Activated T-cell treated with anti-CD3 and anti-CD28 coated beads, Interleukin-2, amount 50 U/mL, for 72 hours (primary cell): ENCODE measurements around the gene YPEL2. TPM values are rescaled to one million over a fixed set of nuclear protein-coding genes. Genes with fewer than 3 reads are reported as not detected.

Experiments
- ATAC-seq, 2 donors: fragments of 150-1000 bp; cut with Tn5 transposase; replicated peaks in 1 of 2; 2 replicates each; pipeline ENCODE4 v1.10.0; 2021; ENCODE audit warnings: moderate library complexity in 2 of 2, mild to moderate bottlenecking in 1 of 2
- DNase-seq, 2 donors: peaks; one replicate each; pipeline ENCODE4 v3.0.0; 2021 to 2022; ENCODE audit warnings: mixed read lengths in 1 of 2
- H3K27ac Mint-ChIP-seq: one replicate; pipeline ENCODE4 v1.8.0; 2022; ENCODE audit warnings: mild to moderate bottlenecking, moderate library complexity, mixed read lengths
- H3K27me3 Mint-ChIP-seq: one replicate; pipeline ENCODE4 v1.8.0; 2022; ENCODE audit warnings: low read depth, mixed read lengths
- H3K36me3 Mint-ChIP-seq, 2 donors: one replicate each; pipeline ENCODE4 v1.8.0; 2022; ENCODE audit warnings: mixed read lengths in 2 of 2, mild to moderate bottlenecking in 1 of 2; ENCODE audit not compliant: insufficient read depth in 2 of 2
- H3K4me1 Mint-ChIP-seq: one replicate; pipeline ENCODE4 v1.8.0; 2022; ENCODE audit warnings: low read depth, mixed read lengths
- H3K4me3 Mint-ChIP-seq, 2 donors: one replicate each; pipeline ENCODE4 v1.8.0; 2022; ENCODE audit warnings: mild to moderate bottlenecking in 2 of 2, mixed read lengths in 2 of 2, moderate library complexity in 2 of 2
- H3K9me3 Mint-ChIP-seq, 2 donors: one replicate each; pipeline ENCODE4 v1.8.0; 2022; ENCODE audit warnings: mixed read lengths in 2 of 2
- total RNA-seq, 2 donors: library from RNA; stranded (reverse); gene quantifications; one replicate each; pipeline ENCODE4 v1.2.3, GENCODE V29; 2022

YPEL2 gene
- total RNA-seq, 2 donors from 2014 or later = 13.4 to 18.9 TPM

- H3K9me3 Mint-ChIP-seq = no peaks in the 10 kb centered on the region
- DNase-seq = no peak
- H3K4me1 Mint-ChIP-seq = peaks cover 37% of the 10 kb centered on the region
- no peaks in the 10 kb centered on the region for H3K27me3 Mint-ChIP-seq
- peaks cover 0 to 1% of the 10 kb centered on the region in 2 donors for H3K36me3 Mint-ChIP-seq
- no peak overlapping the region for H3K4me3 Mint-ChIP-seq
- no peak overlapping the region for H3K27ac Mint-ChIP-seq
- no peak for ATAC-seq
These were observed 6.4 kb downstream of the YPEL2 start for GRCh38 chr17:59337741-59338299.

- Mint-ChIP-seq H3K27me3 (no peaks in the 10 kb centered on the region), H3K27ac (no peak overlapping the region), H3K9me3 (no peaks in the 10 kb centered on the region), H3K36me3 (no peaks in the 10 kb centered on the region), H3K4me3 (no peak overlapping the region), H3K4me1 (peaks cover 37% of the 10 kb centered on the region)
- no peak for ATAC-seq
- no peak for DNase-seq
These were observed 7.0 kb downstream of the YPEL2 start for GRCh38 chr17:59338498-59338897.

GRCh38 chr17:59341922-59342321 is 10.5 kb downstream of the YPEL2 start:
- Mint-ChIP-seq H3K27me3 (no peaks in the 10 kb centered on the region), H3K4me1 (peaks cover 49% of the 10 kb centered on the region), H3K36me3 (no peaks in the 10 kb centered on the region), H3K4me3 (peak overlapping the region in 1 of 2 donors; percentile 78), H3K9me3 (no peaks in the 10 kb centered on the region), H3K27ac (no peak overlapping the region)
- ATAC-seq (no peak), DNase-seq (no peak)

- peak overlapping the region; percentile 88 for H3K27ac Mint-ChIP-seq
- peak; percentile 65 to 68 for DNase-seq
These were observed 11.3 kb downstream of the YPEL2 start for GRCh38 chr17:59342681-59343131.

GRCh38 chr17:59345476-59345875 is 14.0 kb downstream of the YPEL2 start:
- no peak overlapping the region for H3K4me3 Mint-ChIP-seq
- no peaks in the 10 kb centered on the region for H3K36me3 Mint-ChIP-seq
- H3K9me3 Mint-ChIP-seq = no peaks in the 10 kb centered on the region
- H3K27me3 Mint-ChIP-seq = no peaks in the 10 kb centered on the region
- ATAC-seq (no peak), DNase-seq (no peak)
- H3K27ac Mint-ChIP-seq = no peak overlapping the region
- peaks cover 49% of the 10 kb centered on the region for H3K4me1 Mint-ChIP-seq

More at GRCh38 chr17:59342681-59343131, 11.3 kb downstream of the YPEL2 start:
- ATAC-seq = peak; percentile 94 to 95
- Mint-ChIP-seq H3K4me3 (peak overlapping the region; percentile 67 to 78), H3K27me3 (no peaks in the 10 kb centered on the region), H3K9me3 (no peaks in the 10 kb centered on the region), H3K4me1 (peaks cover 49% of the 10 kb centered on the region), H3K36me3 (no peaks in the 10 kb centered on the region)

GRCh38 chr17:59346341-59346740 is 14.9 kb downstream of the YPEL2 start:
- Mint-ChIP-seq H3K4me3 (no peak overlapping the region), H3K4me1 (peaks cover 53% of the 10 kb centered on the region), H3K27me3 (no peaks in the 10 kb centered on the region), H3K36me3 (no peaks in the 10 kb centered on the region), H3K27ac (no peak overlapping the region), H3K9me3 (no peaks in the 10 kb centered on the region)
- DNase-seq (no peak), ATAC-seq (no peak)

GRCh38 chr17:59346876-59347407 is 15.5 kb downstream of the YPEL2 start:
- no peaks in the 10 kb centered on the region for H3K36me3 Mint-ChIP-seq
- H3K27ac Mint-ChIP-seq = no peak overlapping the region
- H3K4me1 Mint-ChIP-seq = peaks cover 49% of the 10 kb centered on the region
- H3K9me3 Mint-ChIP-seq = no peaks in the 10 kb centered on the region
- no peaks in the 10 kb centered on the region for H3K27me3 Mint-ChIP-seq
- ATAC-seq (no peak), DNase-seq (no peak)
- no peak overlapping the region for H3K4me3 Mint-ChIP-seq

- Mint-ChIP-seq H3K27ac (no peak overlapping the region), H3K36me3 (no peaks in the 10 kb centered on the region), H3K9me3 (no peaks in the 10 kb centered on the region), H3K27me3 (no peaks in the 10 kb centered on the region), H3K4me1 (peaks cover 44% of the 10 kb centered on the region), H3K4me3 (no peak overlapping the region)
- DNase-seq (no peak), ATAC-seq (no peak)
These were observed 16.5 kb downstream of the YPEL2 start for GRCh38 chr17:59347975-59348391.

GRCh38 chr17:59349178-59349577 is 17.7 kb downstream of the YPEL2 start:
- ATAC-seq (no peak), DNase-seq (no peak)
- H3K27me3 Mint-ChIP-seq = no peaks in the 10 kb centered on the region
- H3K4me3 Mint-ChIP-seq = no peak overlapping the region
- no peaks in the 10 kb centered on the region for H3K36me3 Mint-ChIP-seq
- H3K27ac Mint-ChIP-seq = no peak overlapping the region
- peaks cover 44% of the 10 kb centered on the region for H3K4me1 Mint-ChIP-seq
- no peaks in the 10 kb centered on the region for H3K9me3 Mint-ChIP-seq

- H3K4me3 Mint-ChIP-seq = peak overlapping the region in 1 of 2 donors; percentile 25
- peaks cover 52% of the 10 kb centered on the region for H3K4me1 Mint-ChIP-seq
- no peaks in the 10 kb centered on the region for H3K27me3 Mint-ChIP-seq
- ATAC-seq (no peak), DNase-seq (no peak)
- peak overlapping the region; percentile 29 for H3K27ac Mint-ChIP-seq
- peaks cover 0 to 3% of the 10 kb centered on the region in 2 donors for H3K9me3 Mint-ChIP-seq
- H3K36me3 Mint-ChIP-seq = peaks cover 7 to 8% of the 10 kb centered on the region in 2 donors
These were observed 21.8 kb downstream of the YPEL2 start for GRCh38 chr17:59353106-59353854.

GRCh38 chr17:59353936-59354755 is 22.7 kb downstream of the YPEL2 start:
- Mint-ChIP-seq H3K9me3 (peaks cover 0 to 3% of the 10 kb centered on the region in 2 donors), H3K27ac (no peak overlapping the region), H3K4me3 (no peak overlapping the region), H3K4me1 (peaks cover 61% of the 10 kb centered on the region), H3K36me3 (peaks cover 7 to 8% of the 10 kb centered on the region in 2 donors), H3K27me3 (no peaks in the 10 kb centered on the region)
- no peak for DNase-seq
- ATAC-seq = no peak

GRCh38 chr17:59355030-59355701 is 23.7 kb downstream of the YPEL2 start:
- Mint-ChIP-seq H3K4me1 (peaks cover 62% of the 10 kb centered on the region), H3K36me3 (peaks cover 7 to 8% of the 10 kb centered on the region in 2 donors), H3K27ac (no peak overlapping the region), H3K9me3 (peaks cover 0 to 3% of the 10 kb centered on the region in 2 donors), H3K27me3 (no peaks in the 10 kb centered on the region), H3K4me3 (no peak overlapping the region)
- no peak for DNase-seq
- ATAC-seq = peak; percentile 25 to 36
